ENCODE results near the gene TGFBR2.

The TGFBR2 gene

DNA sequence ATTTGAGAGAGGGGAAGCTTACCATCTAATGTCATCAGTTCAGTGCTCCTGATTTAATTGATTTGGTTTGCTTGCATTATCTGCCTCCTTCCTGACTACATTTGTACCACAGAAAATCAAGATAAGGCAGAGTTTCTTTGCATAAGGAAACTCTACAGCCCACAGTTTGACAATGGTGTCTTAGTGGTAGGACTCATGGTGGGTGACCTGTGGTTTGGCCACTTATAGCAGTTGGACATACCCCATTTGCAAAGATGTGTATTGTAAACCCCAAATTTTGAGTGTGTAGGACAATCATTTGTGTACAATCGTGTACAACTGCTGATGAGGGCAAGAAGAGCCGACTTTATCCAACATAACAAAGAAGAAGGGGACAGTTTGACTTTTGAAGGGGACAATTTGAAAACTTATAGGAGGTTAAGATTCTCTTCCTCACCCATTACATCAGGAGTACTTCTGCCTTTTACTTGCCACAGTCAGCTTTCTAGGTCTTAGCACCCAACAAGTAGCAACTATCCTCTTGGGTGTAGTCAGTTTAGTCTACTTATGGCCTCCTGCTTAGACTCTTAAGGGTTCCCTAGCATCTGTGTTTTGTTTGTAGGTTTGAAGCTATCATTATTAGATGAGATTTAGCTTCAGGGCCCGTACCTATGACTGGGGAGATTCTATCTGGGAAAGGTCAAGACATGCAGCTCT, 6.2 kb downstream of the TGFBR2 start:
- TF ChIP-seq, protein P1, sequence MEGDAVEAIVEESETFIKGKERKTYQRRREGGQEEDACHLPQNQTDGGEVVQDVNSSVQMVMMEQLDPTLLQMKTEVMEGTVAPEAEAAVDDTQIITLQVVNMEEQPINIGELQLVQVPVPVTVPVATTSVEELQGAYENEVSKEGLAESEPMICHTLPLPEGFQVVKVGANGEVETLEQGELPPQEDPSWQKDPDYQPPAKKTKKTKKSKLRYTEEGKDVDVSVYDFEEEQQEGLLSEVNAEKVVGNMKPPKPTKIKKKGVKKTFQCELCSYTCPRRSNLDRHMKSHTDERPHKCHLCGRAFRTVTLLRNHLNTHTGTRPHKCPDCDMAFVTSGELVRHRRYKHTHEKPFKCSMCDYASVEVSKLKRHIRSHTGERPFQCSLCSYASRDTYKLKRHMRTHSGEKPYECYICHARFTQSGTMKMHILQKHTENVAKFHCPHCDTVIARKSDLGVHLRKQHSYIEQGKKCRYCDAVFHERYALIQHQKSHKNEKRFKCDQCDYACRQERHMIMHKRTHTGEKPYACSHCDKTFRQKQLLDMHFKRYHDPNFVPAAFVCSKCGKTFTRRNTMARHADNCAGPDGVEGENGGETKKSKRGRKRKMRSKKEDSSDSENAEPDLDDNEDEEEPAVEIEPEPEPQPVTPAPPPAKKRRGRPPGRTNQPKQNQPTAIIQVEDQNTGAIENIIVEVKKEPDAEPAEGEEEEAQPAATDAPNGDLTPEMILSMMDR (conservative IDR thresholded peaks at IDR 0.05; ENCODE audit: control insufficient read depth, insufficient read depth, low read depth, low read length), result no peak
- DNase-seq (ENCODE audit: low read depth), result no peak
- no peak overlapping the region for H3K4me3 ChIP-seq (ENCODE audit: control insufficient read depth, low read depth, low read length)

GRCh38 chr3:30613133-30613825, 6.9 kb downstream of the TGFBR2 start:
- no peak overlapping the region for H3K4me3 ChIP-seq (ENCODE audit: control insufficient read depth, low read depth, low read length)
- TF ChIP-seq, protein P1 (conservative IDR thresholded peaks at IDR 0.05; ENCODE audit: control insufficient read depth, insufficient read depth, low read depth, low read length), result no peak
- no peak for DNase-seq (ENCODE audit: low read depth)

DNA sequence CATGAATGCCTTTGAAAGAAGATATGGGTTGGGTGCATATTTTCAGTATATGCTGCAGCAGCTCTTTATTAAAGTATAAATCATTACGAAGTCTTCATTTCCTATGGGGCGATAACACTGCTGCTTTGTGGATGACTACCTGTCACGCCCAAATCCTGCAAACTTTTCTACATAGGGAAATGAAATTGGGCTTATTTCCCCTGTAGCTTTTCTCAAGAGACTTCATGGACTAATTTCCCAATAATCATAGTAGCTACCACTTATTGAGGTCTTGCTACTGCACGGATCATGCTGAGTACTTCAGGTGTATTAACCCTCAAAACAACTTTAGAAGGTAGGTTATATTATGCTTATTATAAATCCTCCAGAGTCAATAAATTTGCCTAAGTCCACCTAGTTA, 8.0 kb downstream of the TGFBR2 start:
- TF ChIP-seq, protein P1 (conservative IDR thresholded peaks at IDR 0.05; ENCODE audit: control insufficient read depth, insufficient read depth, low read depth, low read length), result no peak
- DNase-seq (ENCODE audit: low read depth), result no peak
- no peak overlapping the region for H3K4me3 ChIP-seq (ENCODE audit: control insufficient read depth, low read depth, low read length)

DNA sequence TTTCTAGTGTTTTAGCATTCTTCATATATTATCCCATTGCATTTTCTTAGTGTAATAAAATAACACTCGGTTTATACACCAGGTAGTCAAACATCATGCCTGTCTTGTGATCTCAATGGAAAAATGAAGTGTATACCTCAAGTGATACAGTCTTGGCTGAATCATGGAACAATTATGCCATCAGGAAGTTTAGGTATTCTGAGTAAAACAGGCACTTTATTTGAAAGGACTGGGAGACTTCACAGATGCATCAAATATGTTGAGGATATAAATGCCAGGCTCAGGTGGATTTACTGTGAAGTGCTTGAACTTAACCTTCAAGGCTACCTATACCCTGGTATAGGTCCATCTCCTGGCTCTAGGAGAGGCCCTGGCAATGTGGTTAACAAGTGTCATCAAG, 8.5 kb downstream of the TGFBR2 start:
- H3K4me3 ChIP-seq (ENCODE audit: control insufficient read depth, low read depth, low read length), result no peak overlapping the region
- no peak for DNase-seq (ENCODE audit: low read depth)

DNA sequence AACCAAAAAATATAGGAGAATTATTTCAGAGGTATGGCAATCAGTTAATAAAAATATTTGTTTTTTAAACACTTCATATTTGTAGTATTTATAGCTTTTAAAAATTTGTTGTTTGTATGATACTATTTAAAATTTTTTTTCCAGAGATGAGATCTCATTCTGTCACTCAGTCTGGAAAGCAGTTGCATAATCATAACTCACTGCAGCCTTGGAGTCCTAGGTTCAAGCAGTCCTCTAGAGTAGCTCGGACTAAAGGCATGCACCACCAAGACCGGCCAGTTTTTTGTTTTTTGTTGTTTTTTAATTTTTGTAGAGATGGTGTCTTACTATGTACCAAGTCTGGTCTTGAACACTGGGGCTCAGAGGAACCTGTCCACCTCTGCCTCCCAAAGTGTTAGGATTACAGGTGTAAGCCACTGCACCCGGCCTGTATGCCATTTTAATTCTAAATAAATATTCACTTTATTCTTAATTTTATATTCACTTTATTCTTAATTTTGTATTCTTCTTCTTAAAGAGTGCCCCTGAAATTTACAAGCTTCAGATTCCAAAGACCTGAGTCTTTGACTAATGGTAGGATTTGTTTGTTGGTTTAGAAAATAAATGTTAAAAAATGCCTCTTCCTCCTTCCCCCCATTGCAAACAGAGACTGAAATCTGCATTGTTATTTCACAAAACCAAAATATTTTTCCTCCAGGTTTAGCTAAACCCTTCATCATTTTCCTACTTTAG, 9.4 kb downstream of the TGFBR2 start:
- TF ChIP-seq, protein P1 (conservative IDR thresholded peaks at IDR 0.05; ENCODE audit: control insufficient read depth, insufficient read depth, low read depth, low read length), result no peak
- H3K4me3 ChIP-seq (ENCODE audit: control insufficient read depth, low read depth, low read length), result no peak overlapping the region
- no peak for DNase-seq (ENCODE audit: low read depth)

More for the DNA sequence above, 8.5 kb downstream of the TGFBR2 start:
- TF ChIP-seq, protein P1 (conservative IDR thresholded peaks at IDR 0.05; ENCODE audit: control insufficient read depth, insufficient read depth, low read depth, low read length), result no peak

- H3K4me3 ChIP-seq (ENCODE audit: control insufficient read depth, low read depth, low read length), result no peak overlapping the region
- no peak for DNase-seq (ENCODE audit: low read depth)
- TF ChIP-seq, protein P1 (conservative IDR thresholded peaks at IDR 0.05; ENCODE audit: control insufficient read depth, insufficient read depth, low read depth, low read length), result no peak
Observed at GRCh38 chr3:30616347-30617027, 10.1 kb downstream of the TGFBR2 start.
